Measurements from ENCODE around the gene C17orf100. TPM values are rescaled to one million over a fixed set of nuclear protein-coding genes. Genes with fewer than 3 reads are reported as not detected.

Gene C17orf100
- total and polyA plus RNA-seq, 2 of the 13 experiments (the other 11 are each of a cell fraction or from before 2014, with no cell fraction given), result 3.6 to 8.7 TPM

DNA sequence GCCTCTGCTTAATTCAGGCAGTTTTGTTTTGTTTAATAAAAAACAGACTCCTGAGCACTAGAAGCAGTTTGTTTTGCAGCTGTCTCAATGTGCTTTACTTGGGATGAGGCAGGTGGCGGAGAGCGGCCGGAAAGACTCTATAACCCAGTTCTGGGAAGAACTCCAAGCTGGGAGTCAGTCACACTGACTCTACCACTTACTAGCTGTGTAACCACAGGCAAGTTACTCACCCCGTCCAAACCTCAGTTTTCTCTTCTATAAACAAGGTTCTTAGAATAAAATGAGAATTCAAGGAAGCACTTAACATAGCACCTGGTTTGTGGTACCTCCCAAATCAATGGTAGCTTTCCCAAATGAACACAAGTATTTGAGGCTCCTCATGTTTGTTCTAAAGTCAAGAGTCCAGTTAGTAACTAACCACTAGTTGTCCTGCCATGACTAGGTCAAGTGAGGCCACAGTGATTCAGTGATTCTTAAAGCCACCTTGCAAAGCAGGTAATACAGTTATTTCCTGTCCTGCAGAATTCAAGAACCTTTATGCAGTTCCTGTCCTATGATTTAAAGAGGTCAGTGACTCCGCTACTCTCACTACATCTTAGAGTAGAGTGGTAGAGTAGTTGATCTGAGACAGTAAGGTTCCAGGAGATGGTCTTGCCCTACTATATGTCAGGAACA lies 8.0 kb upstream of the C17orf100 start (continued):
- TF ChIP-seq ZNF577 (CRISPR knock-in tag; IDR thresholded peaks at IDR 0.05; ENCODE audit: borderline replicate concordance, low read depth) (no peak), PAF1 (CRISPR knock-in tag; IDR thresholded peaks at IDR 0.05) (no peak), ZNF296 (CRISPR knock-in tag; conservative IDR thresholded peaks at IDR 0.05) (no peak), ATAD3A (CRISPR knock-in tag; IDR thresholded peaks at IDR 0.05) (no peak)
- TF ChIP-seq, protein P1, sequence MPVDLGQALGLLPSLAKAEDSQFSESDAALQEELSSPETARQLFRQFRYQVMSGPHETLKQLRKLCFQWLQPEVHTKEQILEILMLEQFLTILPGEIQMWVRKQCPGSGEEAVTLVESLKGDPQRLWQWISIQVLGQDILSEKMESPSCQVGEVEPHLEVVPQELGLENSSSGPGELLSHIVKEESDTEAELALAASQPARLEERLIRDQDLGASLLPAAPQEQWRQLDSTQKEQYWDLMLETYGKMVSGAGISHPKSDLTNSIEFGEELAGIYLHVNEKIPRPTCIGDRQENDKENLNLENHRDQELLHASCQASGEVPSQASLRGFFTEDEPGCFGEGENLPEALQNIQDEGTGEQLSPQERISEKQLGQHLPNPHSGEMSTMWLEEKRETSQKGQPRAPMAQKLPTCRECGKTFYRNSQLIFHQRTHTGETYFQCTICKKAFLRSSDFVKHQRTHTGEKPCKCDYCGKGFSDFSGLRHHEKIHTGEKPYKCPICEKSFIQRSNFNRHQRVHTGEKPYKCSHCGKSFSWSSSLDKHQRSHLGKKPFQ (CRISPR knock-in tag; IDR thresholded peaks at IDR 0.05; ENCODE audit: insufficient replicate concordance), result no peak
- TF ChIP-seq, protein P2, sequence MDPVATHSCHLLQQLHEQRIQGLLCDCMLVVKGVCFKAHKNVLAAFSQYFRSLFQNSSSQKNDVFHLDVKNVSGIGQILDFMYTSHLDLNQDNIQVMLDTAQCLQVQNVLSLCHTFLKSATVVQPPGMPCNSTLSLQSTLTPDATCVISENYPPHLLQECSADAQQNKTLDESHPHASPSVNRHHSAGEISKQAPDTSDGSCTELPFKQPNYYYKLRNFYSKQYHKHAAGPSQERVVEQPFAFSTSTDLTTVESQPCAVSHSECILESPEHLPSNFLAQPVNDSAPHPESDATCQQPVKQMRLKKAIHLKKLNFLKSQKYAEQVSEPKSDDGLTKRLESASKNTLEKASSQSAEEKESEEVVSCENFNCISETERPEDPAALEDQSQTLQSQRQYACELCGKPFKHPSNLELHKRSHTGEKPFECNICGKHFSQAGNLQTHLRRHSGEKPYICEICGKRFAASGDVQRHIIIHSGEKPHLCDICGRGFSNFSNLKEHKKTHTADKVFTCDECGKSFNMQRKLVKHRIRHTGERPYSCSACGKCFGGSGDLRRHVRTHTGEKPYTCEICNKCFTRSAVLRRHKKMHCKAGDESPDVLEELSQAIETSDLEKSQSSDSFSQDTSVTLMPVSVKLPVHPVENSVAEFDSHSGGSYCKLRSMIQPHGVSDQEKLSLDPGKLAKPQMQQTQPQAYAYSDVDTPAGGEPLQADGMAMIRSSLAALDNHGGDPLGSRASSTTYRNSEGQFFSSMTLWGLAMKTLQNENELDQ (CRISPR knock-in tag; IDR thresholded peaks at IDR 0.05; ENCODE audit: borderline replicate concordance), result no peak

DNA sequence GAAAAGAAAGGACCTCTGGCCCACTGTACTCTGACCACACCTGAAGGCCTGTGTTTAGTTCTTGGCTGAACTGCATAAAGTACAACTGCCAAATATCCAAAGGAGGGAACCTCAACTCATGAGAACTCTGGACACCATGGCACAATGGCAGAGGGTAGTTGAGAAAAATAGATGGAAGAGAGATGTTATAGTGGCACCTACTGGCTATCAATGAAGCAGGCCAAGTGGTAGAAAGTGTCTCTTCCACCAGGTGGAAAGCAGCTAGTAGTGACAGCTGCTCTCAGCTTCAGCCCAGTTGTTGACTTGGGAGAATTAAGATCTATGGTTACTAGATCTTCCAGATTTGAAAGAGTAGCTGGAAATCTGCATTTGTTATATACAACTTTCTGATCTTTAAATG lies 3.4 kb upstream of the C17orf100 start:
- in situ Hi-C loops (cut with HindIII; ENCODE audit: extremely low pct_ligation_motif_present, low pct_unique_long_range_greater_than_20kb), result no loop called here
- intact Hi-C loops (cut with micrococcal nuclease; ENCODE audit: unreplicated experiment), result loop anchor here (2.0 kb wide), 1 partner anchor 175 kb away; no protein-coding TSS in a partner anchor
- FAIRE-seq (peak; percentile 68), DNase-seq (ENCODE audit: low spot score) (peak; percentile 41), ATAC-seq (peak; percentile 19; the same call in 2 of the 3 replicates)
- Histone ChIP-seq H4K20me1 (ENCODE audit: insufficient read depth, low read length) (peaks cover under 1% of the 10 kb centered on the region; the same call in 1 of the 2 replicates), H2AFZ (ENCODE audit: low read length) (no peak overlapping the region), H3K27ac (ENCODE audit: extremely low read length, insufficient read depth, low read length) (no peak overlapping the region), H3K36me3 (replicated peaks in 1 of 2; ENCODE audit: control insufficient read depth in 1 of 2, insufficient read depth in 2 of 2, low read length in 2 of 2) (peaks cover 1 to 13% of the 10 kb centered on the region in 2 experiments; a peak in 4 of 5 replicates), H3K4me2 (ENCODE audit: low read depth, low read length) (no peak overlapping the region), H3K9me3 (ENCODE audit: low read length) (no peaks in the 10 kb centered on the region), H3K9ac (ENCODE audit: insufficient read depth, low read depth, low read length) (no peak overlapping the region), H3K4me1 (ENCODE audit: insufficient read depth, low read length) (peaks cover 27% of the 10 kb centered on the region), H3K4me3 (replicated peaks in 1 of 3; ENCODE audit: insufficient read depth in 1 of 3, low read depth in 2 of 3, low read length in 3 of 3) (no peak overlapping the region), H3K79me2 (ENCODE audit: insufficient read depth, low read length) (peaks cover 43% of the 10 kb centered on the region), H3K27me3 (ENCODE audit: control insufficient read depth in 1 of 2, insufficient read depth in 2 of 2, low read length in 2 of 2) (no peaks in the 10 kb centered on the region; a peak in 1 of 5 replicates)
- TF ChIP-seq GABPA (IDR thresholded peaks at IDR 0.05; ENCODE audit: low read depth, low read length) (no peak), GABPA (CRISPR knock-in tag; IDR thresholded peaks at IDR 0.05; ENCODE audit: low read depth) (no peak), SAP130 (CRISPR knock-in tag; IDR thresholded peaks at IDR 0.05; ENCODE audit: low read depth) (0 out of 2 replicates have a peak, but pooled peaks have one; percentile 23), STAG1 (CRISPR knock-in tag; IDR thresholded peaks at IDR 0.05) (peak; percentile 65)
- TF ChIP-seq, protein P3, sequence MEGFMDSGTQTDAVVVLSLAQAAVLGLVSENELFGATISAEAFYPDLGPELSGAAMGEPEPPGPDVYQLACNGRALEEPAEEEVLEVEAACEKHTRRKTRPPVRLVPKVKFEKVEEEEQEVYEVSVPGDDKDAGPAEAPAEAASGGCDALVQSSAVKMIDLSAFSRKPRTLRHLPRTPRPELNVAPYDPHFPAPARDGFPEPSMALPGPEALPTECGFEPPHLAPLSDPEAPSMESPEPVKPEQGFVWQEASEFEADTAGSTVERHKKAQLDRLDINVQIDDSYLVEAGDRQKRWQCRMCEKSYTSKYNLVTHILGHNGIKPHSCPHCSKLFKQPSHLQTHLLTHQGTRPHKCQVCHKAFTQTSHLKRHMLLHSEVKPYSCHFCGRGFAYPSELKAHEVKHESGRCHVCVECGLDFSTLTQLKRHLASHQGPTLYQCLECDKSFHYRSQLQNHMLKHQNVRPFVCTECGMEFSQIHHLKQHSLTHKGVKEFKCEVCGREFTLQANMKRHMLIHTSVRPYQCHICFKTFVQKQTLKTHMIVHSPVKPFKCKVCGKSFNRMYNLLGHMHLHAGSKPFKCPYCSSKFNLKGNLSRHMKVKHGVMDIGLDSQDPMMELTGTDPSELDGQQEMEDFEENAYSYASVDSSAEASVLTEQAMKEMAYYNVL (CRISPR knock-in tag; IDR thresholded peaks at IDR 0.05; ENCODE audit: borderline replicate concordance), result no peak
- TF ChIP-seq, protein P4, sequence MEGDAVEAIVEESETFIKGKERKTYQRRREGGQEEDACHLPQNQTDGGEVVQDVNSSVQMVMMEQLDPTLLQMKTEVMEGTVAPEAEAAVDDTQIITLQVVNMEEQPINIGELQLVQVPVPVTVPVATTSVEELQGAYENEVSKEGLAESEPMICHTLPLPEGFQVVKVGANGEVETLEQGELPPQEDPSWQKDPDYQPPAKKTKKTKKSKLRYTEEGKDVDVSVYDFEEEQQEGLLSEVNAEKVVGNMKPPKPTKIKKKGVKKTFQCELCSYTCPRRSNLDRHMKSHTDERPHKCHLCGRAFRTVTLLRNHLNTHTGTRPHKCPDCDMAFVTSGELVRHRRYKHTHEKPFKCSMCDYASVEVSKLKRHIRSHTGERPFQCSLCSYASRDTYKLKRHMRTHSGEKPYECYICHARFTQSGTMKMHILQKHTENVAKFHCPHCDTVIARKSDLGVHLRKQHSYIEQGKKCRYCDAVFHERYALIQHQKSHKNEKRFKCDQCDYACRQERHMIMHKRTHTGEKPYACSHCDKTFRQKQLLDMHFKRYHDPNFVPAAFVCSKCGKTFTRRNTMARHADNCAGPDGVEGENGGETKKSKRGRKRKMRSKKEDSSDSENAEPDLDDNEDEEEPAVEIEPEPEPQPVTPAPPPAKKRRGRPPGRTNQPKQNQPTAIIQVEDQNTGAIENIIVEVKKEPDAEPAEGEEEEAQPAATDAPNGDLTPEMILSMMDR (CRISPR knock-in tag; IDR thresholded peaks at IDR 0.05), result peak; percentile 65
- TF ChIP-seq, protein P5, sequence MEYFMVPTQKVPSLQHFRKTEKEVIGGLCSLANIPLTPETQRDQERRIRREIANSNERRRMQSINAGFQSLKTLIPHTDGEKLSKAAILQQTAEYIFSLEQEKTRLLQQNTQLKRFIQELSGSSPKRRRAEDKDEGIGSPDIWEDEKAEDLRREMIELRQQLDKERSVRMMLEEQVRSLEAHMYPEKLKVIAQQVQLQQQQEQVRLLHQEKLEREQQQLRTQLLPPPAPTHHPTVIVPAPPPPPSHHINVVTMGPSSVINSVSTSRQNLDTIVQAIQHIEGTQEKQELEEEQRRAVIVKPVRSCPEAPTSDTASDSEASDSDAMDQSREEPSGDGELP (IDR thresholded peaks at IDR 0.05; ENCODE audit: borderline replicate concordance, low read depth), result peak; percentile 18; the same call in 1 of the 2 replicates
- no TSS peak for BruUV-seq (replicated peaks)
- CTCF ChIA-PET (ENCODE audit: low intra/inter-chr PET ratio, low total read pairs), result interaction anchor here (1.7 kb wide), 1 partner anchor 175 kb away, joined by 5 read pairs; no protein-coding TSS in a partner anchor
- POLR2A ChIA-PET, result no interaction called here
